H1 (cell line): ENCODE results near the gene ABCC10. TPM values are rescaled to one million over a fixed set of nuclear protein-coding genes. Genes with fewer than 3 reads are reported as not detected.

ENCODE experiments used
- CHD2 ChIP-seq: IDR thresholded peaks from 2 replicates; pipeline ENCODE4 v1.6.1; 2012; ENCODE audit warnings: low read length, improper control_type of control experiment
- JUND ChIP-seq: IDR thresholded peaks from 2 replicates; pipeline ENCODE4 v1.6.1; 2011; ENCODE audit warnings: mild to moderate bottlenecking, improper control_type of control experiment, low read length
- POU5F1 ChIP-seq: IDR thresholded peaks from 2 replicates; pipeline ENCODE4 v1.6.1; 2011; ENCODE audit warnings: low read depth, mild to moderate bottlenecking, low read length, moderate library complexity
- TAF7 ChIP-seq: optimal IDR thresholded peaks from 2 replicates; pipeline ENCODE3; 2011; ENCODE audit warnings: low read depth, mild to moderate bottlenecking, inconsistent platforms, low read length, moderate library complexity, borderline replicate concordance
- TCF12 ChIP-seq: IDR thresholded peaks from 2 replicates; pipeline ENCODE4 v1.6.1; 2011; ENCODE audit warnings: low read depth, mild to moderate bottlenecking, low read length
- ZNF274 ChIP-seq: IDR thresholded peaks from 2 replicates; pipeline ENCODE4 v1.7.0; 2012; ENCODE audit warnings: low read length, borderline replicate concordance; ENCODE audit errors: extremely low read depth
- polyA plus RNA-seq, 7 experiments: library from polyadenylated mRNA; depleted of rRNA in 3 of 7; stranded (reverse) in 5 of 7; unstranded in 2 of 7; fragments of >200 nt in 5 of 7; fragments of 200-250 nt in 2 of 7; gene quantifications; 1 replicate in 5 of 7; 2 replicates in 1 of 7; 4 replicates in 1 of 7; pipeline versions ENCODE4 v1.2.1 to v1.2.3, GENCODE V29; 2011 to 2013; ENCODE audit warnings: missing spikeins in 2 of 7, mixed read lengths in 2 of 7
- total RNA-seq: library from RNA; stranded (reverse); fragmentation: NEBNext Ultra II Directional; extraction: Animal tissue kit (Norgen Biotek cat#: 25700); gene quantifications from 2 replicates; pipeline ENCODE4 v1.2.1, GENCODE V29; 2021
- TF ChIP-seq, protein P1 (sequence below): fragments of 300-600 bp; sonication (generic); IDR thresholded peaks from 2 replicates; pipeline ENCODE4 v1.7.1; 2012; ENCODE audit warnings: low read length, moderate library complexity, mild to moderate bottlenecking, inconsistent platforms; ENCODE audit not compliant: insufficient replicate concordance
- TF ChIP-seq, protein P2 (sequence below): IDR thresholded peaks from 2 replicates; pipeline ENCODE4 v1.6.1; 2011; ENCODE audit warnings: low read depth, mild to moderate bottlenecking, low read length; ENCODE audit not compliant: insufficient read depth

Gene ABCC10
- total and polyA plus RNA-seq, 2 of the 8 experiments (the other 6 are each of a cell fraction or from before 2014, with no cell fraction given) = 15.5 to 24.6 TPM

DNA sequence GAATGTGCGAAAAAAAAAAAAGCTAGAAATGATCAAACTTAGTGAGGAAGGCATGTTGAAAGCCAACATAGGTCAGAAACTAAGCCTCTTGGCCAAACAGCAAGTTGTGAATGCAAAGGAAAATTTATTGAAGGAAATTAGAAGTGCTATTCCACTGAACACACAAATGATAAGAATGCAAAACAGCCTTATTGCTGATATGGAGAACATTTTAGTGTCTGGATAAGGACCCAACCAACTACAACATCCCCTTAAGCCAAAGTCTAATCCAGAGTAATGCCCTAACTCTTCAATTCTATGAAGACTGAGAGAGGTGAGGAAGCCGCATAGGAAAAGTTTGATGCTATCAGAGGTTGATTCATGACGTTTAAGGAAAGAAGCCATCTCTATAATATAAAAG lies 5.5 kb upstream of the ABCC10 start (continued):
- TF ChIP-seq, protein P1, sequence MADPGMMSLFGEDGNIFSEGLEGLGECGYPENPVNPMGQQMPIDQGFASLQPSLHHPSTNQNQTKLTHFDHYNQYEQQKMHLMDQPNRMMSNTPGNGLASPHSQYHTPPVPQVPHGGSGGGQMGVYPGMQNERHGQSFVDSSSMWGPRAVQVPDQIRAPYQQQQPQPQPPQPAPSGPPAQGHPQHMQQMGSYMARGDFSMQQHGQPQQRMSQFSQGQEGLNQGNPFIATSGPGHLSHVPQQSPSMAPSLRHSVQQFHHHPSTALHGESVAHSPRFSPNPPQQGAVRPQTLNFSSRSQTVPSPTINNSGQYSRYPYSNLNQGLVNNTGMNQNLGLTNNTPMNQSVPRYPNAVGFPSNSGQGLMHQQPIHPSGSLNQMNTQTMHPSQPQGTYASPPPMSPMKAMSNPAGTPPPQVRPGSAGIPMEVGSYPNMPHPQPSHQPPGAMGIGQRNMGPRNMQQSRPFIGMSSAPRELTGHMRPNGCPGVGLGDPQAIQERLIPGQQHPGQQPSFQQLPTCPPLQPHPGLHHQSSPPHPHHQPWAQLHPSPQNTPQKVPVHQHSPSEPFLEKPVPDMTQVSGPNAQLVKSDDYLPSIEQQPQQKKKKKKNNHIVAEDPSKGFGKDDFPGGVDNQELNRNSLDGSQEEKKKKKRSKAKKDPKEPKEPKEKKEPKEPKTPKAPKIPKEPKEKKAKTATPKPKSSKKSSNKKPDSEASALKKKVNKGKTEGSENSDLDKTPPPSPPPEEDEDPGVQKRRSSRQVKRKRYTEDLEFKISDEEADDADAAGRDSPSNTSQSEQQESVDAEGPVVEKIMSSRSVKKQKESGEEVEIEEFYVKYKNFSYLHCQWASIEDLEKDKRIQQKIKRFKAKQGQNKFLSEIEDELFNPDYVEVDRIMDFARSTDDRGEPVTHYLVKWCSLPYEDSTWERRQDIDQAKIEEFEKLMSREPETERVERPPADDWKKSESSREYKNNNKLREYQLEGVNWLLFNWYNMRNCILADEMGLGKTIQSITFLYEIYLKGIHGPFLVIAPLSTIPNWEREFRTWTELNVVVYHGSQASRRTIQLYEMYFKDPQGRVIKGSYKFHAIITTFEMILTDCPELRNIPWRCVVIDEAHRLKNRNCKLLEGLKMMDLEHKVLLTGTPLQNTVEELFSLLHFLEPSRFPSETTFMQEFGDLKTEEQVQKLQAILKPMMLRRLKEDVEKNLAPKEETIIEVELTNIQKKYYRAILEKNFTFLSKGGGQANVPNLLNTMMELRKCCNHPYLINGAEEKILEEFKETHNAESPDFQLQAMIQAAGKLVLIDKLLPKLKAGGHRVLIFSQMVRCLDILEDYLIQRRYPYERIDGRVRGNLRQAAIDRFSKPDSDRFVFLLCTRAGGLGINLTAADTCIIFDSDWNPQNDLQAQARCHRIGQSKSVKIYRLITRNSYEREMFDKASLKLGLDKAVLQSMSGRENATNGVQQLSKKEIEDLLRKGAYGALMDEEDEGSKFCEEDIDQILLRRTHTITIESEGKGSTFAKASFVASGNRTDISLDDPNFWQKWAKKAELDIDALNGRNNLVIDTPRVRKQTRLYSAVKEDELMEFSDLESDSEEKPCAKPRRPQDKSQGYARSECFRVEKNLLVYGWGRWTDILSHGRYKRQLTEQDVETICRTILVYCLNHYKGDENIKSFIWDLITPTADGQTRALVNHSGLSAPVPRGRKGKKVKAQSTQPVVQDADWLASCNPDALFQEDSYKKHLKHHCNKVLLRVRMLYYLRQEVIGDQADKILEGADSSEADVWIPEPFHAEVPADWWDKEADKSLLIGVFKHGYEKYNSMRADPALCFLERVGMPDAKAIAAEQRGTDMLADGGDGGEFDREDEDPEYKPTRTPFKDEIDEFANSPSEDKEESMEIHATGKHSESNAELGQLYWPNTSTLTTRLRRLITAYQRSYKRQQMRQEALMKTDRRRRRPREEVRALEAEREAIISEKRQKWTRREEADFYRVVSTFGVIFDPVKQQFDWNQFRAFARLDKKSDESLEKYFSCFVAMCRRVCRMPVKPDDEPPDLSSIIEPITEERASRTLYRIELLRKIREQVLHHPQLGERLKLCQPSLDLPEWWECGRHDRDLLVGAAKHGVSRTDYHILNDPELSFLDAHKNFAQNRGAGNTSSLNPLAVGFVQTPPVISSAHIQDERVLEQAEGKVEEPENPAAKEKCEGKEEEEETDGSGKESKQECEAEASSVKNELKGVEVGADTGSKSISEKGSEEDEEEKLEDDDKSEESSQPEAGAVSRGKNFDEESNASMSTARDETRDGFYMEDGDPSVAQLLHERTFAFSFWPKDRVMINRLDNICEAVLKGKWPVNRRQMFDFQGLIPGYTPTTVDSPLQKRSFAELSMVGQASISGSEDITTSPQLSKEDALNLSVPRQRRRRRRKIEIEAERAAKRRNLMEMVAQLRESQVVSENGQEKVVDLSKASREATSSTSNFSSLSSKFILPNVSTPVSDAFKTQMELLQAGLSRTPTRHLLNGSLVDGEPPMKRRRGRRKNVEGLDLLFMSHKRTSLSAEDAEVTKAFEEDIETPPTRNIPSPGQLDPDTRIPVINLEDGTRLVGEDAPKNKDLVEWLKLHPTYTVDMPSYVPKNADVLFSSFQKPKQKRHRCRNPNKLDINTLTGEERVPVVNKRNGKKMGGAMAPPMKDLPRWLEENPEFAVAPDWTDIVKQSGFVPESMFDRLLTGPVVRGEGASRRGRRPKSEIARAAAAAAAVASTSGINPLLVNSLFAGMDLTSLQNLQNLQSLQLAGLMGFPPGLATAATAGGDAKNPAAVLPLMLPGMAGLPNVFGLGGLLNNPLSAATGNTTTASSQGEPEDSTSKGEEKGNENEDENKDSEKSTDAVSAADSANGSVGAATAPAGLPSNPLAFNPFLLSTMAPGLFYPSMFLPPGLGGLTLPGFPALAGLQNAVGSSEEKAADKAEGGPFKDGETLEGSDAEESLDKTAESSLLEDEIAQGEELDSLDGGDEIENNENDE = no peak
- TF ChIP-seq JUND (no peak), CHD2 (no peak), POU5F1 (no peak), TCF12 (no peak), TAF7 (no peak), ZNF274 (no peak)
- TF ChIP-seq, protein P2, sequence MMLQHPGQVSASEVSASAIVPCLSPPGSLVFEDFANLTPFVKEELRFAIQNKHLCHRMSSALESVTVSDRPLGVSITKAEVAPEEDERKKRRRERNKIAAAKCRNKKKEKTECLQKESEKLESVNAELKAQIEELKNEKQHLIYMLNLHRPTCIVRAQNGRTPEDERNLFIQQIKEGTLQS = no peak
- TF ChIP-seq, all 59 proteins: peak for 0
